Hindlimb muscle (tissue), 1 donor: ENCODE measurements around the gene OXNAD1. TPM values are rescaled to one million over a fixed set of nuclear protein-coding genes. Genes with fewer than 3 reads are reported as not detected.

Experiments used
- DNase-seq: peaks from one replicate; pipeline ENCODE4 v3.0.0-alpha.2; 2013
- polyA plus RNA-seq: library from polyadenylated mRNA; unstranded; fragments of 120-200 nt; gene quantifications from one replicate; pipeline ENCODE4 v1.2.1, GENCODE V29; 2013; ENCODE audit not compliant: insufficient read length

OXNAD1 gene
- polyA plus RNA-seq, 1 donor, result 9.0 TPM

DNA sequence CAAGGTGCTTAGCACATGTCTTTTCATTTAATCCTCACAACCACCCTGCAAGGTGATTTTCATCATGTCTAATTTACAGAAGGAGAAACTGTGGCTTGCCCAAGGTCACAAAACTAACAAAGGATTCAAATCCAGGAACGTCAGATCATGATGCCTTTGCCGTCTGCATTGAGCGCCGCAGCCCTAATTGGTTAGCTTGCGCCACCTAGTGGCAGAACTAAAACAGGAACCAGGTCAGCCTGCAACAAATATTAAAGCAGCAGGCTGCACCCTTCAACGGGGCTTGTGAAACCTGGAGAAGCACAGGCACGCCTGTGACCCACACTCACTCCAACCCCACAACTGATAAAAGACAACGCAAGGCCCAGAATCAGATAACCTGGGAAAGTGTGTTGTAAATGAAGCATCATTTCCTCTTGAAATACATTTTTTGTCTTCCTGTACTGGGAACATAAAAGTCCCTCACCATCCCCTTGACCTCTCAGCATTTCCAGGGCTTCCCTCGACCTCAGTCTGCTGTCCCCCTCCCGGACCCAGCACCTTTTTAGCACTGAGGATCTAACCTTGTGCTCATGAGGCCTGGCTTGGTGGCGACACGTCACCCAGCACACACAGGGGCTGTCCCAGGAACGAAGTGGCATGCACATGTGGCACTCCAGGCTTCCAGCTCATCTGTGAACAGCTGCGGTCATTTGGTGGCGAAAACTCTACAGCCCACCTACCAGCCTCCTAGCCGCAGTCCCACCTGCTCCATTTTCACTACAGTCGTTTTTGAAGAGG, 17.5 kb upstream of the OXNAD1 start:
- DNase-seq, result peak; percentile 82

DNA sequence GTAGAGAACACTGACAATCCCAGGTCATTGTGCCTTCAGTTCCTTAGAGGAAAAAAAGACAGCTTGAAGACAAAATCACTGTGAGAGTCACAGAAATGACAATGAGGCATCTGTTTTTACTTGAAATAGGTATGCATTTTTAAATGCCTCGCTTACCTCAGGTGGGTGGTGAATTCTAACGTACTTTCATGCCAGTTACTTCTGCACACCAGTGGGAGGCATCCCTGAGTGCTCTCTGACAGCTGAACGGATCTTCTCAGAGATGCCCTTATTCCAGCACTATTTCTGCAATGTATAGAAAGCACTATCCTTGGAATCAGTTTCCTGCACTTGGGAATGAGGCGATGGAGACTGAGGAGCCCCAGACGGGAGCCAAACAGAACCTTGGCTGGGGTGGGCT, 16.5 kb upstream of the OXNAD1 start:
- DNase-seq, result no peak

DNA sequence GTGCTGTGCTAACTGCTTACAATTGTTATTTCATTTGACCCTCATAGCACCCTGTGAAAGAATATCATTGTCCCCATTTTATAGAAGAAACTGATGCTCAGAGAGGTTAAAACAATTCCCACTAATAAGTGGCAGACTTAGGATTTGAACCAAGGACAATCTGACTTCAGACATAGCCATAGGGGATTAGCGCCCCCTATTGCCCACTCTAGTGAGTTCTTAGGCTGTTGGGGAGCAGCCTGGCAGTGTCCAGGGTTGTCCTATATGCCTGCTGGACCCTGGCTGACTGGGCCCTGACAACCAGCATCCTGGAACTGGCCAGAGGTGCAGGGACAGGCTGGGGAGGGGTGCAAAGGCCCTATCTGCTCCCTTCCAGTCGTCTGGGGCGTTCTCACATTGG, 15.7 kb upstream of the OXNAD1 start:
- no peak for DNase-seq

DNA sequence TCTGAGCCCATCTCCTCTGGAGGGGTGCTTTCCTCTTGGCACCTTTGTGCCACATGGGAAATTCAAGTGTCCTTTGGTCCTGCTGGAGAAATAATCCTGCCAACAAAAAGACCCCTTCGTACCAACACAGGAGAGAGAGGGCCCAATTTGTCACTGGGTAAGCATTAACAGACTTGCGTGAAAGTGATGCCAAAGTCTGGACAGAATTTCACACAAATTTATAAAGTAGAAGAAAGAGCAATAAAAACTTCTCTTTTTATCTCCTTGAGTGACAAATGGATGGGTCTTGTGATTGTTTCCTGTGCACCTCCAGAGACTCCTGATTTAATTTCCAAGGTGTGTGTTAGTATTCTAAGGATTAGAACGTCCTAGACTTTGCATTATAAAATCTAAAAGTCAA, 15.1 kb upstream of the OXNAD1 start:
- DNase-seq, result no peak

DNA sequence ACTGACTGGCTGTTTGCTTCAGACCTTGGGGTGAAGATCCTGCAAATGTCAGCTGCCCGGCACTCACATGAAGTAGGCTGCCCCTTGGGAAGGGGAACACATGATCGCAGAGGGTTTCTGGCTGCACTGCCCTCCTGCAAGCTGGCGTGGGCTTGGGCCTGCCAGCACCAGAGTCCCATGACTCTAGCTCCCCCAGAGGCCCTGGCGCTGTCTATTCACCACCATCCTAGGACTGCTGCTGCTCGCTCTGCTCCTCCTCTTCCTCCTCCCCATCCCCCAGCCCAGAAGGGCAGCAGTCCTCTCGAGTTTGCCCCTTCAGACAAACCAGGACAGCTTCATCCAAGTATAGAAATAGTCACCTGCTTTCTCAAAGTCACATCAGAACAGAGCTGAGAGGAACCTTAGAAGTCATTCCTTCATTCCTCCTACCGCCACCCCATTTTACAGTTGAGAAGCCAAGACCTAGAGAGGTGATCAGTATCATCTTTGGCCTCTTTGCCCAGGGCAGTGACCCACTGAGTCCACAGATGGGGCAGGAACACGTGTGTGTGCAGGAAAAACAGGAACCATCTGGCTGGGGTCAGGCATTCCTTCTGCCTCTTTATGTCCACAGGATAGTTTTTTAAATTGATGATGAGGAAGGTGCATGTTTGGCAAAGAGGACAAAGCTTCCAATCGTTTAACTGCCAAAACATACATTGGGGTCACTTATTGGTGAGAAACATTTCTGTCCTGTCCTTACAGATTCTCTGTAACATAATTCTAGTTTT, 13.5 kb upstream of the OXNAD1 start:
- no peak for DNase-seq

DNA sequence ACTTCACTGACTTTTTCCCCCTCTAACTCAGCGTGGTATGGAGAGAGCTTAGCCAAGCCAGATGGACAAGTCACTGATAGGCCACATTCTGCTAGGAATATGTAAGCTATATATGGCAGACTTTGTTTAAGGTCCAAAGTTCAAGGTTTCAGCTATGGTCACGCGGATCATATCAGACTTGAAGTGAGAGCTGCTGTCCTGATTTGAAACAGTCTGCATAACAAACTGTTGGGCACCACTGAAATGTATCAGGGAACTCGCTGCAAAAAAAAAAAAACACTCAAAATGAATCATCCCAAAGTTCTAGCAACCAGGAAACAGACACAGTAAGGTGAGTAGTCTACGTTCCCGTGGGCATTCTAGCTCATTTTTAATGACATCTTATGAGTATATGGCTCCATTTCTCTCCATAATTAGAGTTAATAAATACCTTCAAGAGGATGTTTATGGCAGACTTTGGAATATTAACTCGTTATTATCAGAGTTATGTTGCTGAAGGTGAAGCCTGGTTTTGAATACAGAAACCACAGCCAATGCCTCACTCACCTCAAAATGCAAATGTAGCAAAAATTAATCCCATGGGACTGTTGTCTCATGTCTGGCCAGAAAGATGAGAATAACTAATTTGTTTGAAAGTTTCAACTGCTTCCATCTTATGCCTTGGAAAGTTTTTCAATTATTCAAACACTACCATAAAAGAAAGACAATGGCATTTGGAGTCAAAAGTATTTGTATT, 12.6 kb upstream of the OXNAD1 start:
- no peak for DNase-seq

DNA sequence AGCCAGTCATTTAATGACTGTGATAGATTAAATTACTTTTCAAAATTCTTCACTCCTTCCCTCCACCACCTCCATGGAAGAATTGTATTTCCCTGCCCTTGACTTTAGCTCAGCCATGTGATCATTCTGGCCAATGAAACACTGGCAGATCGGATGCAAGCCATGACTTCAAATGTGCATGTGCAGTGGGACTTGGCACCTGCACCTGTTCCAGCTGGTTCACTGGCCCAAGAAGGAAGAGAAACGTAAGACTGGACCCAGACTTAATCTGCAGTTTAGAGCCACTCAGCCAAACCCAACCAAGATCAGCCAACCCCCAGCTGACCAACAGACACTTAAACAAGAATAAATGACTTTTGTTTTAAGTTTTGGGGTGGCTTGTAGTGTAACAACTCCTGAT, 12.0 kb upstream of the OXNAD1 start:
- no peak for DNase-seq

DNA sequence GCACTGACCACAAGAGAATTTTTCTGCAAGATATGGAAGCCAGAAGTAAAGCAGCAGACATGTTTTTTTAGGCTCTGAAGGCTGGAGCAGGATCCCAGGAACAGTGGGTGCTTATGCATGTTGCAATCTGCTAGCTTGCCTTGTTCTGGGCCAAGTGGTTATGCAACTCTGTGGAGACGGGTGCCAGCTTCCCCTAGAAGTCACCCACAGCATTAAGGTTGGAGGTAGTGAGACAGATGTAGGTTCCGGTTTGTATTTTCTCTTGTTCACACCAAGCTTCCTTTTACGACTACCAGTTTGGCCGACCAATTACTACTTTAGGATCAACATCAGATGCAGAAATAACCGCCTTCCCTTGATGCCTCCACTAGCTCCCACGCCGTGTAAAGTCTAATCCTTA, 11.4 kb upstream of the OXNAD1 start:
- no peak for DNase-seq

DNA sequence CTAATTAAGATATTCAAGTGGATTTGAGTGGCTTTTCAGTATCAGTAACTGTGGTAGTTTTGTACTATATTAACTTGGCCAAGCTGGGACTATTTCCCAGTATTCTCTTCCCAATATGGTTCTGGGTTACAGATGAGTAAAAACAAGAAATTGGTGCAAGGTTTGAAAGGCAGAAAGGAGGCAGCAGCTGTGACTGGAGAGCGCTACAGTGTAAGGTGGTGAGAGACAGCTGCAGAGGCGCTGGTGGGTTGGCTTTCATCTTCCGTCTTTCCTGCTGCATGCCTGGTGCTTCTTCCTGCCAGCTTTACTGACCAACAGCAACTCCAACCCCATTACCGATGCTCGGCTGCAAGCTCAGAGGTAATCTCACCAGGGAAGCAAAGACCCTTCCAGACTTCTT, 10.1 kb upstream of the OXNAD1 start:
- DNase-seq, result no peak

DNA sequence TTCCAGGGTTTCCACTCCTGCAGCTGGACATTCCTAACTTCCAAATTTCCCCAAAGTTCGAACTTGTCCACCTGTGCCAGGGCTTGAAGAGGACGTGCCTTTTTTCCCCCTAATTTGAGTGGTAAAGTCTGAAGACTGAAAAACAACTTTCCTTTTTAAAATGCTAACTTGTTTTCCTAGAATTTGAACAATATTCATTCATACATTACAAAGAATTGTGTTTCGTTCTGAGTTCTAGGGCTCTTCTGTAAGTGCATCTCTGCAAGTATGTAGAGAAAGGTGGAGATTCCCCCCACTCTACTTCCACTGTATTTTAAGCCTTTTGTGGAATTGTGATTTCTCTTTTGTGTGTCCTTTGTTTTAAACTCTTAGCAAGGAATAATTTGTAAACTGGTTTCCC, 9.7 kb upstream of the OXNAD1 start:
- DNase-seq, result no peak

DNA sequence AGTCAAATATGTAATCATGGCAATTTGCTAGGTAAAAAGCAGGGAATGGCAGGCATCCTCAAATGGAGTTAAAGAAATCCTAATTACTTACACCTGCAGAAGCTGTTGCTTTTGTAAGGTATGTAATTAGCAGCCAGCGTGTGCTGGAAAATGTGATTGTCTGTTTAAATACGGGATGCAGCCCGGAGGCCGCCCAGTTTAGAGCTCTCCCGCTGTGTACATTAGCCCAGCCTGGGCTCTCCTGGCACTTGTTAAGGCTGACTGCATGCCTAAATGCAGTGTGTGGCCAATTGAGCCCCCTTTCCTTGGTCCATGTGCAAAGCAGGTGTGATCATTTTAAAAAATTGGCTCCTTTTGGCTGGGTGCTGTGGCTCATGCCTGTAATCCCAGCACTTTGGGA, 9.3 kb upstream of the OXNAD1 start:
- DNase-seq, result no peak

DNA sequence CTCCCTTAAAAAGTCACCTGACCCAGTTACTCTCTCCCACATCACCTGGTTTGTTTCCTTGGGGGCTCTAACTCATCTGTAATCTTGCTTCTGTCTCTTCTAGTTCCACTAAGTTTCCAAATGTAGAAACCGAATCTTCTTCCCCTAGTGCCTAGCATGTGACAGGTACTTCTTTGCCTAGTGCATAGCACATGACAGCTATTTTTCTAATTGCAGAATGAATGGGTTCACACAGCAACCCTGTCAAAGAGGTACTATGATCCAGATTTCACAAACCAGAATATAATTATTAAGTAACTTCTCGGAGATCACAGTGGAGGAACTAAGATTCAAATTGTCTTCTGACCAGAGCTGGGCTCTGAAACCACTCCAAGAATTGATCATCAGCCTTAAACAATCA, 7.7 kb upstream of the OXNAD1 start:
- no peak for DNase-seq

DNA sequence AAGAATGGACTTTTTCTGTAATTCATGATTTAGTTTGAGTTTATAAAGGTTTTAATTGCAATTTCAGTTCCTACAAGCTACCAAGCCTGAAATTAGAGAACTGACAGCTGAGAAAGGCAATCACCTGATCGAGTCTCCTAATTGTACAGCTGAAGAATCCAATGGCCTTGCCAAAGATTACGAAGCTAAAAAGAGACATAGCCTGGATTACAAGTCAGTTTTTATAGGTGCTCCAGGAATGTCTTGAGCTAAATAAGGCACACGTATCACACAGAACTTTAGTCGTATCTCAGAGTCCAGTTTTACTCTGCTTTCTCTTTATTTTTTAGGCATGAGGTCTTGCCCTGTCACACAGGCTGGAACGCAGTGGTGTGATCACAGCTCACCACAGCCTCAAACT, 6.8 kb upstream of the OXNAD1 start:
- no peak for DNase-seq

DNA sequence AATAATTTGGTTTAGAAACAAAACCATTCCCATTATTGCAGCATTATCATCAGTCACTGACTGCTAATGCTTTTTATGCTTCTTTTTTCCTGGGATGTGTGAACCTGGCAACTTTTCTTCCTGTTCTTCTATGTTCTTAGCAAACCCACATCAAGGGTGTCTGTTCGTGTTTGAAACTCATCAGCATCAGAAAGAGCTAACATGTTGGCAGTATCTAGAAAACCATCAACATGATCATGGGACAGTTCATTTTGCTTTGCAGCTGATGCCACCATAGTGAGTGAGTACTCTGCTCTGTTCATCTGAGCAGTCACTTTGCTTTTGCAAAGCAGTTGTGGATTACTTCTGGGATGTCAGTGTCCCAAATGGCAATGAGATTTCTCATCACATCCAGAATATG, 6.1 kb upstream of the OXNAD1 start:
- no peak for DNase-seq

DNA sequence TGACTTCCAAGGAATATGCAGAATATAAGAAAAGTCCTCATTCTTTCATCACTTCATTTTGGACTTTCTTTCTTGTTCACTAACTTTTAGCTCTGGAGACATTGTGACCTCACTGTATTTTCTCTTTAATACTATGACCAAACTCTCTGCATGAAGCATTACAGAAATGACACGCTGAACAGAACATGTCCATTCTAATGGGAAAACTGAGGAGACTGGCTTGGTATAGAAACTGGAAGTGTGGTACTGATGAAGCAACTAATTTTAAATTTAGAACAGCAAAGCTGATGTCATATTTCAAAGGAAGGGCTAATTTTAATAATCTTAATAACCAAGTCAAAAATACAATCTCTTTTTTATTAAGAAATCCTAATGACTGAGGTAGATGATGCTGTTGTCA, 5.0 kb upstream of the OXNAD1 start:
- DNase-seq, result no peak

DNA sequence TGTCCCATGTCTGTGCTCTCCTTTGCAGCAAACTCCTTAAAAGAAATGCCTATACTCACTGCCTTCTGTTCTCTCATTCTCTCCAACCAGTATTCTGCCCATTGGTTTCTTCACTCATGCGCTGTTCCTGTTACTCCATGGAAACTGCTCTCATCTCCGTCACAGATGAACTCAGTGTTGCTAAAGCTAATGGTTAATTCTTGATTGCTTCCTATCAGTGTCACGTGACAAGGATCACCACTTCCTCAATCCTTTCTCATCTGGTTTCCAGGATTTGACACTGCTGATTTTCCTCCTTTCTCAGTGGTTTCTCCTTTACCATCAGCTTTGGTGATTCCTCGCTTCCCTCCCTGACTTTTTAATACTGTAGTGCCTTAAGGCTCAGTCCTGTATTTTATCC, 2.8 kb upstream of the OXNAD1 start:
- no peak for DNase-seq

DNA sequence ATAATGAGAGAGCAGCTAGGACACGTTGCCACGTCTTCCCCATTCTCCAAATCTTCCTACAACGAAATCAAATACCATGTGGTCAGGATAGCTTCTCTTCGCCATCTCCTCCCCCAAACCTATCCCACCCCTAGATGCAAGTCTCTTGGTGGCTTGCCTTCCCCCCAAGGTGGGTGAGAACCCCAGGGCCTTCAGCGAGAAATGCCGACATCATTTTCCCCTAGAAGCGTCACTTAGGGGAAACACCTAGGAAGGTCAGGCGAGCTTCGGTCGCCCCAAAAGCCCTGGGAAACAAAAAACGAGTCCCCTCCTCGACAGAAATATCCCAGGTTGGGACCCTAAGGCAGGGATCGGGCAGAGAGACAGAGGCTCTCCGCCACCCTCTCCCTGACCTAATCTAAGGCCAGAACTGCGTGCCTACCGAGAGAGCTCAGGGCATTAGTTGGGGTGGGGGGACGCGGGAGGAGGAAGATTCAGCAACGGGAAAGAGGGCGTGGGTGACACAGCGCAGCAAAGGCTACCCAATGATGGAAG, 771 bp upstream of the OXNAD1 start:
- DNase-seq, result no peak

DNA sequence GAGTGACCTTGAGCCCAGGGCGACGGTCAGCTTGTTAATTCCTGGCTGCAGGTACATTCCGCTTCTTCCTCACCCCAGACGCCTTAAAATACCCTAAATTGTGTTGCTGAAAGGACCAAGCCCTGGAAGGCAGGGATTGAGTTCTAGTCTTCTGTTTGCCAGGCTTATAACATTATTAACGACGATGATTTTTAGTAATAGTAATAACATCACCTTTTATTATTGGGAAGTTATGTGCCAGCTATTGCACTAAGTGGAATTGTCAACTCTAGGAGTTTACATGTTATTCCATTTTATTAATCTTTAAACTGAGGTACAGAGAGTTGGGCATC, 409 bp downstream of the OXNAD1 start:
- no peak for DNase-seq

DNA sequence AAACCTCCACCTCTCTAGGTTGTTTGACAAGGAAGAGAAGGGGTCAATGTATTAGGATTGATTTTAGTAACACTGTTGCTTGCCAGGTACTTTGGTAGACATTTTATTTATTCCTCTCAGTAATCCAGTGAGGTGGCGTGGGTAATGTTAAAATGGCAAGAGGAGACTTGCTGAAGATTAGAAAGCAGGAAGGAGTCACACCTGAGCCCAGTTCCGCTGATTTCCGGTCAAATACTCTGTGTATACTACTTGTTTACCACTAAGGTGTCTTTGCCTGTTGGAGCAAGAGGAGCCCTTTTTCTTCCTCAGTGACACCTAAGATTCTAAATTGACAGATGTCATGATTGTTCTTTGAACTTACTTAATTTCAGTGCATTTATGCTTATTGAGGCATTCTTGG, 1.7 kb downstream of the OXNAD1 start:
- DNase-seq, result no peak

DNA sequence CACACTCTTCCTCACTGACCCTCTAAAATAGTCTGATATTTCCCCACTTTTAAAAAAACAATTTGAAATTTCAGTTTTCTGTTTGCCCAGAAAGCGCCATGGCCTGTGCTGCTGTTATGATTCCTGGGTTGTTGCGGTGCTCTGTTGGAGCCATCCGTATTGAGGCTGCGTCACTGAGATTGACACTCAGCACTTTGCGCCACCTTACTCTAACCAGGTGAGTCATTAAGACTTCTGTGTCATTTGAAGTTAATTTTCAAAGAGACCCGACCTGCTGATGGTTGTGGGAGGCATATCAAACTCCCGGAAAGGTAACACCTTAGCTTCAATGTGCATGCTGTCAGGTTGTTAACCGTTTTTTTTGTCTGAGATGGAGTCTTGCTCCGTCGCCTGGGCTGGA, 5.8 kb downstream of the OXNAD1 start:
- no peak for DNase-seq

DNA sequence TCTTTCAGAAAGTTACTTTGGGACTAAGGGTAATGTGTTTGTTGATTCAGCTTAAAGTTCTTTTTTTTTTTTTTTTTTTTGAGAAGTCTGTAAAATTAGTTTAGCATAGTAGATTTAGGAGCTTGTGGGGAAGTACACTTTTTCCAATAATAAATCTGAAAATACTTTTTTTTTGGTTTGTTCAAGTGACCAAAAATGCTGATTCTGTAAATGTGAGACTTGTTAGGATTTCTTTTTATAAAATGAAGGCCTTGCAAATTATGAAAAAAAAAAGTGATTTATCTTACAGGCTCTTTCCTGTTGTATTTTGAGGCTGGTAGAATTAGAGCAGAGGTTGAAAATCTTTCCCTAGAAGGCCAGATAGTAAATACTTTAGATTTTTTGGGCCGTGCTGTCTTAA, 7.6 kb downstream of the OXNAD1 start:
- DNase-seq, result no peak

DNA sequence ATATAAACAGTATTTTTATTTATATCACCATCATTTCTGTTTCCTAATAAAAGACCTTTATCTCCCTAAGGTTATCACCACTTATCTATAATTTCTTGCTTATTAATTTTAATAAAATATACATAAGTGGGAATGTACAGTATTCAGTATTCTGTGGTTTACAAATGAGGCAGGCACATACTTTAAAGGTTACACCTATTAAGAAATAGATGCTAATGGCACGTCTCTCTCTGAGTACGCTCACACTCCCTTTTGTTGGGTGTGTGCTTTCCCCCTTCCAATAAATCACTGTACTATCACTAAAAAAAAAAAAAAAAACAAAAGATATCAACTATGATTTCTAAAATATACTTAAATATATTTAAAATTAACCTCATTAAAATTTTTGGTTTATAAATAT, 8.9 kb downstream of the OXNAD1 start:
- no peak for DNase-seq

DNA sequence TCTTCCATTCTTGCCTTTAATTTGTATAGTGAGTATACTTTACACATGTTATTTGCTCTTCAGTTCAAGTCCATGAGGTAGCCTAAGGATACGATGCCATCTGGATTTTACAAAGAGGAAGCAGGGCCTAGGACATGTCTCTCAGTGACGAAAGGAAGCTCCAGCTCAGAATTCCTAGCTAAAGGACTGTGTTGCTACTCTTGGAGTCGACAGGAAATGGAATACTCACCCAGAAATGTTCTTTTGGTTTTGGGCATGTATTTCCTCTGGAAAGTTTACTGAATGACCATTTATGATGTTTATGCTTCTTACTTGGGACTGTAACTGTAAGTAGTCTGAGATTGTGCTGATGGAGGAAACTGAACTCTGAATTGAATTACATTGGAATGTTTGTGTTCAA, 12.5 kb downstream of the OXNAD1 start:
- no peak for DNase-seq
